Neural crest cell (in vitro differentiated cells): ENCODE measurements around the gene CDKL4. TPM values are rescaled to one million over a fixed set of nuclear protein-coding genes. Genes with fewer than 3 reads are reported as not detected.

Source experiments
- DNase-seq: peaks from one replicate; pipeline ENCODE4 v3.0.0; 2021; ENCODE audit warnings: low read depth, mixed read lengths, low spot score
- H3K27ac Mint-ChIP-seq: one replicate; pipeline ENCODE4 v1.8.0; 2021; ENCODE audit warnings: mild to moderate bottlenecking, mixed read lengths; ENCODE audit not compliant: unreplicated experiment
- H3K27me3 Mint-ChIP-seq: 2 replicates; pipeline ENCODE4 v1.8.0; 2021; ENCODE audit warnings: low read depth, mild to moderate bottlenecking, mixed read lengths
- H3K36me3 Mint-ChIP-seq: 2 replicates; pipeline ENCODE4 v1.8.0; 2021; ENCODE audit warnings: low read depth, mild to moderate bottlenecking, mixed read lengths
- H3K4me1 Mint-ChIP-seq: 2 replicates; pipeline ENCODE4 v1.8.0; 2021; ENCODE audit warnings: mixed read lengths
- H3K4me3 Mint-ChIP-seq: one replicate; pipeline ENCODE4 v1.8.0; 2021; ENCODE audit warnings: mild to moderate bottlenecking, mixed read lengths
- H3K9me3 Mint-ChIP-seq: 2 replicates; pipeline ENCODE4 v1.8.0; 2021; ENCODE audit warnings: mixed read lengths
- total RNA-seq: library from RNA; stranded (reverse); gene quantifications from 2 replicates; pipeline ENCODE4 v1.2.1, GENCODE V29; 2021
- TF ChIP-seq, protein P1 (sequence below): fragments of 200-600 bp; sonication (generic); conservative IDR thresholded peaks from 2 replicates; pipeline ENCODE4 v1.5.0; 2021; ENCODE audit warnings: antibody characterized with exemption, mild to moderate bottlenecking

The CDKL4 gene
- total RNA-seq, 1 donor from 2014 or later = 0.75 TPM

DNA sequence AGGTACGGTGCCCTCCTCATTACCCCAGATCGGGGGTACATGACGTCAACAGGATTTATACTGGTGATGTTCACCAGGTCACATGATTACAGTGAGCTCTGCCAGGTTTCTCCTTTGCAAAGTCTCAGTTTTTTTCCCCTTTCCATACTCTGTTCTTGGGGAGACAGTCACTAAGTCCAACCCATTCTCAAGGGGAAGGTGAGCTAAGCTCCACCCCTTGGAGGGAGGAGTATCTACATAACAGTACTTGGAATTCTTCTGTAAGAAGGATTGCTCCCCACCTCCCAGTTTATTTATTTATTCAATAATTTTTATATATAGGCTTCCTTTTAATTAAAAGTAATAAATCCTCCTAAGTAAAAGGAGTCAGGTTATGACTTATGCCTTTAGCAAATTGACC is 88.8 kb downstream of the CDKL4 start:
- TF ChIP-seq, protein P1, sequence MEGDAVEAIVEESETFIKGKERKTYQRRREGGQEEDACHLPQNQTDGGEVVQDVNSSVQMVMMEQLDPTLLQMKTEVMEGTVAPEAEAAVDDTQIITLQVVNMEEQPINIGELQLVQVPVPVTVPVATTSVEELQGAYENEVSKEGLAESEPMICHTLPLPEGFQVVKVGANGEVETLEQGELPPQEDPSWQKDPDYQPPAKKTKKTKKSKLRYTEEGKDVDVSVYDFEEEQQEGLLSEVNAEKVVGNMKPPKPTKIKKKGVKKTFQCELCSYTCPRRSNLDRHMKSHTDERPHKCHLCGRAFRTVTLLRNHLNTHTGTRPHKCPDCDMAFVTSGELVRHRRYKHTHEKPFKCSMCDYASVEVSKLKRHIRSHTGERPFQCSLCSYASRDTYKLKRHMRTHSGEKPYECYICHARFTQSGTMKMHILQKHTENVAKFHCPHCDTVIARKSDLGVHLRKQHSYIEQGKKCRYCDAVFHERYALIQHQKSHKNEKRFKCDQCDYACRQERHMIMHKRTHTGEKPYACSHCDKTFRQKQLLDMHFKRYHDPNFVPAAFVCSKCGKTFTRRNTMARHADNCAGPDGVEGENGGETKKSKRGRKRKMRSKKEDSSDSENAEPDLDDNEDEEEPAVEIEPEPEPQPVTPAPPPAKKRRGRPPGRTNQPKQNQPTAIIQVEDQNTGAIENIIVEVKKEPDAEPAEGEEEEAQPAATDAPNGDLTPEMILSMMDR = no peak
- DNase-seq = no peak
- Mint-ChIP-seq H3K36me3 (no peaks in the 10 kb centered on the region), H3K27ac (no peak overlapping the region), H3K4me1 (no peaks in the 10 kb centered on the region), H3K9me3 (no peaks in the 10 kb centered on the region), H3K4me3 (no peak overlapping the region), H3K27me3 (no peaks in the 10 kb centered on the region)

DNA sequence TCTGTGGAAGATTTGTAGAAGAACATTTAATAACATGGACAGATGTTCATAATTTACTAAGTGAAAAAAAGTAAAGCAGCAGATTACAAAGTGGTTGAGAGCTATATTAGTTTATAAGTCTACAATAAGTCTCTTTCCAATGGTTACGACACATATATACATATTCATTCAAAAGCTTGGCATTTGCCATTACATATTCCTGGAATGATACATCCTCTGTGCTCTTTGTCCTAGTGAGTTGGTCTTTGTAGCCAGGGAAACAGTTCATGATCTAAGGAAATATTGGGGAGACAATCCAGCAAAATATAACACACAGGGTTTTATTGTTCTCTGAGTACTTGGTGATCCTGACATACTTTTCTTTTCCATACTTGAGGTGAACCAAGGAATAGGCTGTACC is 90.5 kb downstream of the CDKL4 start:
- Mint-ChIP-seq H3K27me3 (no peaks in the 10 kb centered on the region), H3K27ac (no peak overlapping the region), H3K4me1 (no peaks in the 10 kb centered on the region), H3K9me3 (no peaks in the 10 kb centered on the region), H3K4me3 (no peak overlapping the region), H3K36me3 (no peaks in the 10 kb centered on the region)
- TF ChIP-seq, protein P1 = no peak
- no peak for DNase-seq

DNA sequence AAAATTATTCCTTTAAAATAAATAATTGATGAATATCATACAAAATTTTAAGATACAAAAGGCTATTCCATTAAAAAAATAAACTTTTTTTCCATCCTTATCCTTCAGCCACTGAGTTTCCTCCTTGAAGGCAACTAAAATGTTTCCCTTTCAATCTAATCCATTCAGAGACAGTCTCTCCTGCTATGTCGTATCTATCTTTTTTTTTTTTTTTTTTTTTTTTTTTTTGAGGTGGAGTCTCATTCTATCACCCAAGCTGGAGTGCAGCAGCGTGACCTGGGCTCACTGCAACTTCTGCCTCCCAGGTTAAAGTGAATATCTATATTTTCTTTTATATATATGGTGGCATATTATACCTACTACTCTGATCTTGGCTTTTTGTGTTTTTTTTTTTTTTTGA is 91.3 kb downstream of the CDKL4 start:
- no peak for DNase-seq
- no peaks in the 10 kb centered on the region for H3K4me1 Mint-ChIP-seq
- TF ChIP-seq, protein P1 = no peak
- H3K9me3 Mint-ChIP-seq = no peaks in the 10 kb centered on the region
- no peak overlapping the region for H3K27ac Mint-ChIP-seq
- no peaks in the 10 kb centered on the region for H3K27me3 Mint-ChIP-seq
- H3K36me3 Mint-ChIP-seq = no peaks in the 10 kb centered on the region
- no peak overlapping the region for H3K4me3 Mint-ChIP-seq

DNA sequence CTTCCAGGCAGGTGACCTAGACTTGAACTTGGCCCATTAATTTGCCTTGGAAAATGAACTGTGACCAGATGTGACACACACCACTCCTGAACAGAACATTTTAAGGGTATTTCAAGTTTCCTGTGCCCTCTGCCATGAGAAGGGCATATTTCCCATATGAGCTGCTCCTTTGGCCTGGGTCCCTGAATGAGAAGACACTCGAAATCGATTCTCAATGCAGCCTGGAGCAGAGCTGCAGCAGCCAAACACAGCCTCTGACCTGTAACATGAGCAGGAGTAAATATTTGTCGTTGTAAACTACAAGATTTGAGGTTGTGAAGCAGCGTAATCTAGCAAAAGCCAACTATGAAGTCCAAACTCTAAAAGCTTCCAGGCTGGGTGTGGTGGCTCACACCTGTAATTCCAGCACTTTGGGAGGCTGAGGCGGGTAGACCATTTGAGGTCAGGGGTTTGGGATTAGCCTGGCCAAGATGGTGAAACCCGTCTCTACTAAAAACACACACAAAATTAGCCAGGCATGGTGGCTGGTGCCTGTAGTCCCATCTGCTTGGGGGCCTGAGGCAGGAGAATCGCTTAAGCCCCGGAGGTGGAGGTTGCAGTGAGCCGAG is 92.8 kb downstream of the CDKL4 start:
- Mint-ChIP-seq H3K27ac (no peak overlapping the region), H3K27me3 (no peaks in the 10 kb centered on the region), H3K4me1 (no peaks in the 10 kb centered on the region), H3K9me3 (no peaks in the 10 kb centered on the region), H3K4me3 (no peak overlapping the region), H3K36me3 (no peaks in the 10 kb centered on the region)
- TF ChIP-seq, protein P1 = no peak
- DNase-seq = no peak

DNA sequence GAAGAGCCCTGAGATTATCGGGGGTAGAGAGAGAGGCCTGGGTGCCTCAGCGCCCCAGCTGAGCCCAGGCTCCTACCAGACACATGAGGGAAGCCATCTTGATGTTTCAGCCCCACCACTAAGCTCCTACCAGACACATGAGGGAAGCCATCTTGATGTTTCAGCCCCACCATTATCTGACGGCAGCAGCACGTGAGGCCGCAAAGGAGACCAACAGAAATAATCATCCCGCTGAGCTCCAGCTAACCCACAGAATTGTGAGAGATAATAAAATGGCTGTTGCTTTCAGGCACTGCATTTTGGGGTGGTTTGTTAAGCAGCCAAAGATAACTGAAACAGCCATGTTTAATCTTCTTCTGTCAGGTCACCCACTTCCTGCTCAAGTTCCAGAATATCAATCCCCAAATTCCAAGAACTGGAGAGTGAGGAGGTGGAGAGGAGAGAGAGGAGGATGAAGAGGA is 93.6 kb downstream of the CDKL4 start:
- no peaks in the 10 kb centered on the region for H3K9me3 Mint-ChIP-seq
- TF ChIP-seq, protein P1 = no peak
- H3K27ac Mint-ChIP-seq = no peak overlapping the region
- H3K36me3 Mint-ChIP-seq = no peaks in the 10 kb centered on the region
- DNase-seq = no peak
- H3K4me1 Mint-ChIP-seq = no peaks in the 10 kb centered on the region
- H3K4me3 Mint-ChIP-seq = no peak overlapping the region
- no peaks in the 10 kb centered on the region for H3K27me3 Mint-ChIP-seq
